ENCODE measurements around the gene STEAP3.
A peak's percentile ranks its signal among the peaks of the same experiment; 100 is the strongest.
"Not testable (repeated sequence)": the region's sequence is repeated elsewhere in the genome, so short reads cannot be mapped to it uniquely, and the experiment has no call there.

The STEAP3 gene

GRCh38 chr2:119264781-119265692 lies 41.4 kb downstream of the STEAP3 start:
- no peak for DNase-seq (ENCODE audit: low read depth)

- no peak for DNase-seq (ENCODE audit: low read depth)
These were observed 42.0 kb downstream of the STEAP3 start for GRCh38 chr2:119265693-119266066.

GRCh38 chr2:119266091-119266589 lies 42.5 kb downstream of the STEAP3 start:
- DNase-seq (ENCODE audit: low read depth): no peak

- DNase-seq (ENCODE audit: low read depth): no peak
These were observed 44.0 kb downstream of the STEAP3 start for GRCh38 chr2:119267604-119268003.

GRCh38 chr2:119276864-119277263 lies 53.2 kb downstream of the STEAP3 start:
- DNase-seq (ENCODE audit: low read depth): no peak

- not testable (repeated sequence) for DNase-seq (ENCODE audit: low read depth)
These were observed 54.8 kb downstream of the STEAP3 start for GRCh38 chr2:119278385-119278784.

GRCh38 chr2:119278946-119279345 lies 55.3 kb downstream of the STEAP3 start:
- no peak for DNase-seq (ENCODE audit: low read depth)

GRCh38 chr2:119279666-119280065 lies 56.0 kb downstream of the STEAP3 start:
- no peak for DNase-seq (ENCODE audit: low read depth)

- no peak for DNase-seq (ENCODE audit: low read depth)
These were observed 57.0 kb downstream of the STEAP3 start for GRCh38 chr2:119280680-119281079.

GRCh38 chr2:119282146-119282995 lies 58.7 kb downstream of the STEAP3 start:
- DNase-seq (ENCODE audit: low read depth): no peak

- DNase-seq (ENCODE audit: low read depth): no peak
These were observed 59.4 kb downstream of the STEAP3 start for GRCh38 chr2:119282996-119283511.

GRCh38 chr2:119283873-119284331 lies 60.3 kb downstream of the STEAP3 start:
- DNase-seq (ENCODE audit: low read depth): no peak

GRCh38 chr2:119286661-119287060 lies 63.0 kb downstream of the STEAP3 start:
- no peak for DNase-seq (ENCODE audit: low read depth)

- DNase-seq (ENCODE audit: low read depth): no peak
These were observed 64.9 kb downstream of the STEAP3 start for GRCh38 chr2:119288576-119288975.

GRCh38 chr2:119289093-119289492 lies 65.5 kb downstream of the STEAP3 start:
- no peak for DNase-seq (ENCODE audit: low read depth)

- DNase-seq (ENCODE audit: low read depth): no peak
These were observed 66.0 kb downstream of the STEAP3 start for GRCh38 chr2:119289642-119290041.

- peak; percentile 53 for DNase-seq (ENCODE audit: low read depth)
These were observed 67.4 kb downstream of the STEAP3 start for GRCh38 chr2:119290859-119291587.

- no peak for DNase-seq (ENCODE audit: low read depth)
These were observed 68.0 kb downstream of the STEAP3 start for GRCh38 chr2:119291588-119292167.

GRCh38 chr2:119292226-119292625 lies 68.6 kb downstream of the STEAP3 start:
- no peak for DNase-seq (ENCODE audit: low read depth)

GRCh38 chr2:119293254-119293653 lies 69.6 kb downstream of the STEAP3 start:
- DNase-seq (ENCODE audit: low read depth): no peak

- DNase-seq (ENCODE audit: low read depth): no peak
These were observed 70.3 kb downstream of the STEAP3 start for GRCh38 chr2:119293900-119294299.
